ENCODE measurements around the gene CYP3A5. TPM values are rescaled to one million over a fixed set of nuclear protein-coding genes. Genes with fewer than 3 reads are reported as not detected.

Gene CYP3A5
- total and polyA plus RNA-seq, 2 of the 8 experiments (the other 6 are each of a cell fraction or from before 2014, with no cell fraction given): 0.06 TPM; not detected in 1

DNA sequence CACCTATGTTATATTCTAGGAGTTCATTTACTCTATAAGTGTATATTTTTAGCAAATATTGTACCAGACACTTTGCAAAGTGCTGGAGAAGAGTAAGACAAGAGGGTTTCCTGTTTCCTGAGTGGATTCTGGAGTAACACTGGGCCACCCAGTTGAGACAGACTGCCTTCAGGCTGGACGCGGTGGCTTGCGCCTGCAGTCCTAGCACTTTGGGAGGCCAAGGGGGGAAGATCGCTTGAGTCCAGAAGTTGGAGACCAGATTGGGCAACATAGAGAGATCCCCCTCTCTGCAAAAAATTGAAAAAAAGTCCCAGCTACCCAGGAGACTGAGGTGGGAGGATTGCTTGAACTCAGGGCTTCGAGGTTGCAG, 63.8 kb downstream of the CYP3A5 start (continued):
- TF ChIP-seq, protein P1, sequence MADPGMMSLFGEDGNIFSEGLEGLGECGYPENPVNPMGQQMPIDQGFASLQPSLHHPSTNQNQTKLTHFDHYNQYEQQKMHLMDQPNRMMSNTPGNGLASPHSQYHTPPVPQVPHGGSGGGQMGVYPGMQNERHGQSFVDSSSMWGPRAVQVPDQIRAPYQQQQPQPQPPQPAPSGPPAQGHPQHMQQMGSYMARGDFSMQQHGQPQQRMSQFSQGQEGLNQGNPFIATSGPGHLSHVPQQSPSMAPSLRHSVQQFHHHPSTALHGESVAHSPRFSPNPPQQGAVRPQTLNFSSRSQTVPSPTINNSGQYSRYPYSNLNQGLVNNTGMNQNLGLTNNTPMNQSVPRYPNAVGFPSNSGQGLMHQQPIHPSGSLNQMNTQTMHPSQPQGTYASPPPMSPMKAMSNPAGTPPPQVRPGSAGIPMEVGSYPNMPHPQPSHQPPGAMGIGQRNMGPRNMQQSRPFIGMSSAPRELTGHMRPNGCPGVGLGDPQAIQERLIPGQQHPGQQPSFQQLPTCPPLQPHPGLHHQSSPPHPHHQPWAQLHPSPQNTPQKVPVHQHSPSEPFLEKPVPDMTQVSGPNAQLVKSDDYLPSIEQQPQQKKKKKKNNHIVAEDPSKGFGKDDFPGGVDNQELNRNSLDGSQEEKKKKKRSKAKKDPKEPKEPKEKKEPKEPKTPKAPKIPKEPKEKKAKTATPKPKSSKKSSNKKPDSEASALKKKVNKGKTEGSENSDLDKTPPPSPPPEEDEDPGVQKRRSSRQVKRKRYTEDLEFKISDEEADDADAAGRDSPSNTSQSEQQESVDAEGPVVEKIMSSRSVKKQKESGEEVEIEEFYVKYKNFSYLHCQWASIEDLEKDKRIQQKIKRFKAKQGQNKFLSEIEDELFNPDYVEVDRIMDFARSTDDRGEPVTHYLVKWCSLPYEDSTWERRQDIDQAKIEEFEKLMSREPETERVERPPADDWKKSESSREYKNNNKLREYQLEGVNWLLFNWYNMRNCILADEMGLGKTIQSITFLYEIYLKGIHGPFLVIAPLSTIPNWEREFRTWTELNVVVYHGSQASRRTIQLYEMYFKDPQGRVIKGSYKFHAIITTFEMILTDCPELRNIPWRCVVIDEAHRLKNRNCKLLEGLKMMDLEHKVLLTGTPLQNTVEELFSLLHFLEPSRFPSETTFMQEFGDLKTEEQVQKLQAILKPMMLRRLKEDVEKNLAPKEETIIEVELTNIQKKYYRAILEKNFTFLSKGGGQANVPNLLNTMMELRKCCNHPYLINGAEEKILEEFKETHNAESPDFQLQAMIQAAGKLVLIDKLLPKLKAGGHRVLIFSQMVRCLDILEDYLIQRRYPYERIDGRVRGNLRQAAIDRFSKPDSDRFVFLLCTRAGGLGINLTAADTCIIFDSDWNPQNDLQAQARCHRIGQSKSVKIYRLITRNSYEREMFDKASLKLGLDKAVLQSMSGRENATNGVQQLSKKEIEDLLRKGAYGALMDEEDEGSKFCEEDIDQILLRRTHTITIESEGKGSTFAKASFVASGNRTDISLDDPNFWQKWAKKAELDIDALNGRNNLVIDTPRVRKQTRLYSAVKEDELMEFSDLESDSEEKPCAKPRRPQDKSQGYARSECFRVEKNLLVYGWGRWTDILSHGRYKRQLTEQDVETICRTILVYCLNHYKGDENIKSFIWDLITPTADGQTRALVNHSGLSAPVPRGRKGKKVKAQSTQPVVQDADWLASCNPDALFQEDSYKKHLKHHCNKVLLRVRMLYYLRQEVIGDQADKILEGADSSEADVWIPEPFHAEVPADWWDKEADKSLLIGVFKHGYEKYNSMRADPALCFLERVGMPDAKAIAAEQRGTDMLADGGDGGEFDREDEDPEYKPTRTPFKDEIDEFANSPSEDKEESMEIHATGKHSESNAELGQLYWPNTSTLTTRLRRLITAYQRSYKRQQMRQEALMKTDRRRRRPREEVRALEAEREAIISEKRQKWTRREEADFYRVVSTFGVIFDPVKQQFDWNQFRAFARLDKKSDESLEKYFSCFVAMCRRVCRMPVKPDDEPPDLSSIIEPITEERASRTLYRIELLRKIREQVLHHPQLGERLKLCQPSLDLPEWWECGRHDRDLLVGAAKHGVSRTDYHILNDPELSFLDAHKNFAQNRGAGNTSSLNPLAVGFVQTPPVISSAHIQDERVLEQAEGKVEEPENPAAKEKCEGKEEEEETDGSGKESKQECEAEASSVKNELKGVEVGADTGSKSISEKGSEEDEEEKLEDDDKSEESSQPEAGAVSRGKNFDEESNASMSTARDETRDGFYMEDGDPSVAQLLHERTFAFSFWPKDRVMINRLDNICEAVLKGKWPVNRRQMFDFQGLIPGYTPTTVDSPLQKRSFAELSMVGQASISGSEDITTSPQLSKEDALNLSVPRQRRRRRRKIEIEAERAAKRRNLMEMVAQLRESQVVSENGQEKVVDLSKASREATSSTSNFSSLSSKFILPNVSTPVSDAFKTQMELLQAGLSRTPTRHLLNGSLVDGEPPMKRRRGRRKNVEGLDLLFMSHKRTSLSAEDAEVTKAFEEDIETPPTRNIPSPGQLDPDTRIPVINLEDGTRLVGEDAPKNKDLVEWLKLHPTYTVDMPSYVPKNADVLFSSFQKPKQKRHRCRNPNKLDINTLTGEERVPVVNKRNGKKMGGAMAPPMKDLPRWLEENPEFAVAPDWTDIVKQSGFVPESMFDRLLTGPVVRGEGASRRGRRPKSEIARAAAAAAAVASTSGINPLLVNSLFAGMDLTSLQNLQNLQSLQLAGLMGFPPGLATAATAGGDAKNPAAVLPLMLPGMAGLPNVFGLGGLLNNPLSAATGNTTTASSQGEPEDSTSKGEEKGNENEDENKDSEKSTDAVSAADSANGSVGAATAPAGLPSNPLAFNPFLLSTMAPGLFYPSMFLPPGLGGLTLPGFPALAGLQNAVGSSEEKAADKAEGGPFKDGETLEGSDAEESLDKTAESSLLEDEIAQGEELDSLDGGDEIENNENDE (IDR thresholded peaks at IDR 0.05; ENCODE audit: insufficient replicate concordance, low read length): no peak

Data from H1 (cell line).